Measurements from ENCODE around the gene DCUN1D4. TPM values are rescaled to one million over a fixed set of nuclear protein-coding genes. Genes with fewer than 3 reads are reported as not detected.

The DCUN1D4 gene
- total RNA-seq, 1 experiment from 2014 or later, result 34.3 TPM

DNA sequence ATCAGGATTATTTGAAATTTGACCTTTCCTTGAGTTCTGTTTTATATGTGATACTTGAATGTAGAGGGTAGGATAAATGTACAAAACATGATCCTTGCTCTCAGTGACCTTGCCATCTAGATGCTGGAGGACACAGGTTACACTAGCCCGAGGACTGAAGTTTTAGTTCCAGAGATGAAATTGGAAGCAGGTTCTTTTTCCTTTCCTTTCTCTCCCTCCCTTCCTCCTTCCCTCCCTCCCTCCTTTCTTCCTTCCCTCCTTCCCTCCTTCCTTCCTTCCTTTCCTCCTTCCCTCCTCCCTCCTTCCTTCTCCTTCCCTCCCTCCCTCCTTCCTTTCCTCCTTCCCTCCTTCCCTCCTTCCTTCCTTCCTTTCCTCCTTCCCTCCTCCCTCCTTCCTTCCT is 122.9 kb downstream of the DCUN1D4 start (continued):
- TF ChIP-seq, protein P1, sequence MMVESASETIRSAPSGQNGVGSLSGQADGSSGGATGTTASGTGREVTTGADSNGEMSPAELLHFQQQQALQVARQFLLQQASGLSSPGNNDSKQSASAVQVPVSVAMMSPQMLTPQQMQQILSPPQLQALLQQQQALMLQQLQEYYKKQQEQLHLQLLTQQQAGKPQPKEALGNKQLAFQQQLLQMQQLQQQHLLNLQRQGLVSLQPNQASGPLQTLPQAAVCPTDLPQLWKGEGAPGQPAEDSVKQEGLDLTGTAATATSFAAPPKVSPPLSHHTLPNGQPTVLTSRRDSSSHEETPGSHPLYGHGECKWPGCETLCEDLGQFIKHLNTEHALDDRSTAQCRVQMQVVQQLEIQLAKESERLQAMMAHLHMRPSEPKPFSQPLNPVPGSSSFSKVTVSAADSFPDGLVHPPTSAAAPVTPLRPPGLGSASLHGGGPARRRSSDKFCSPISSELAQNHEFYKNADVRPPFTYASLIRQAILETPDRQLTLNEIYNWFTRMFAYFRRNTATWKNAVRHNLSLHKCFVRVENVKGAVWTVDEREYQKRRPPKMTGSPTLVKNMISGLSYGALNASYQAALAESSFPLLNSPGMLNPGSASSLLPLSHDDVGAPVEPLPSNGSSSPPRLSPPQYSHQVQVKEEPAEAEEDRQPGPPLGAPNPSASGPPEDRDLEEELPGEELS (CRISPR knock-in tag; IDR thresholded peaks at IDR 0.05), result no peak
- TF ChIP-seq NFYB (CRISPR knock-in tag; conservative IDR thresholded peaks at IDR 0.05; ENCODE audit: low read depth) (no peak), ZNF671 (CRISPR knock-in tag; IDR thresholded peaks at IDR 0.05) (no peak), PRRX2 (CRISPR knock-in tag; IDR thresholded peaks at IDR 0.05) (no peak)
- TF ChIP-seq, protein P2, sequence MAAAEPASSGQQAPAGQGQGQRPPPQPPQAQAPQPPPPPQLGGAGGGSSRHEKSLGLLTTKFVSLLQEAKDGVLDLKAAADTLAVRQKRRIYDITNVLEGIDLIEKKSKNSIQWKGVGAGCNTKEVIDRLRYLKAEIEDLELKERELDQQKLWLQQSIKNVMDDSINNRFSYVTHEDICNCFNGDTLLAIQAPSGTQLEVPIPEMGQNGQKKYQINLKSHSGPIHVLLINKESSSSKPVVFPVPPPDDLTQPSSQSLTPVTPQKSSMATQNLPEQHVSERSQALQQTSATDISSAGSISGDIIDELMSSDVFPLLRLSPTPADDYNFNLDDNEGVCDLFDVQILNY (CRISPR knock-in tag; IDR thresholded peaks at IDR 0.05), result no peak
- TF ChIP-seq, protein P3, sequence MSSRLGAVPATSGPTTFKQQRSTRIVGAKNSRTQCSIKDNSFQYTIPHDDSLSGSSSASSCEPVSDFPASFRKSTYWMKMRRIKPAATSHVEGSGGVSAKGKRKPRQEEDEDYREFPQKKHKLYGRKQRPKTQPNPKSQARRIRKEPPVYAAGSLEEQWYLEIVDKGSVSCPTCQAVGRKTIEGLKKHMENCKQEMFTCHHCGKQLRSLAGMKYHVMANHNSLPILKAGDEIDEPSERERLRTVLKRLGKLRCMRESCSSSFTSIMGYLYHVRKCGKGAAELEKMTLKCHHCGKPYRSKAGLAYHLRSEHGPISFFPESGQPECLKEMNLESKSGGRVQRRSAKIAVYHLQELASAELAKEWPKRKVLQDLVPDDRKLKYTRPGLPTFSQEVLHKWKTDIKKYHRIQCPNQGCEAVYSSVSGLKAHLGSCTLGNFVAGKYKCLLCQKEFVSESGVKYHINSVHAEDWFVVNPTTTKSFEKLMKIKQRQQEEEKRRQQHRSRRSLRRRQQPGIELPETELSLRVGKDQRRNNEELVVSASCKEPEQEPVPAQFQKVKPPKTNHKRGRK (CRISPR knock-in tag; IDR thresholded peaks at IDR 0.05; ENCODE audit: borderline replicate concordance), result no peak

Other genes with a start within 250 kb of the DCUN1D4 start
- gene LRRC66, start 177.2 kb downstream of the DCUN1D4 start, total RNA-seq (2021), result 0.07 to 0.16 TPM in 2 of 3 replicates, not detected in the other
- gene SGCB, start 195.1 kb downstream of the DCUN1D4 start, total RNA-seq (2021), result 26.0 to 28.2 TPM (median 27.6 TPM) in 3 replicates
- 6.0 to 7.7 TPM (median 6.6 TPM) in 3 replicates for gene SPATA18, start 208.2 kb downstream of the DCUN1D4 start, total RNA-seq (2021)

All from WTC11 (cell line).